ENCODE results near the gene LAMB4.

DNA sequence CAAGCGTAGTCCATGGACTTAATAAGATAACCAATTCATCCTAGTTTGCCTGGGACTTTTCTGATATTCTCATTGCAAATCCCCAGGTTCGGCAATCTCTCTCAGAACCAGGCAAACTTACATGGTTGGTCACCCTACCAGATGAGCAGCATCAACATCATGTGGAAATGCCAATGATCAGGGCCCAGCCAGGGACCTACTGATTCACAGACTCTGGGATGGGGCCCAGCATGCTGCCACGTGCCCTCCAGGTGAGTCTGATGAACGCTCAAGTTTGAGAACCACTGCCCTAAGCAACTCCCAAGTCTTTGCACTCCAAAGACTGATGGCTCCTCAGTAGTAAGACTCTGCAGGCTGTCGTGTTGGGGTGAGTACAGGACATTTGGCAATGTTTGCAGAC lies 2.7 kb downstream of the LAMB4 start:
- TF ChIP-seq, protein P1, sequence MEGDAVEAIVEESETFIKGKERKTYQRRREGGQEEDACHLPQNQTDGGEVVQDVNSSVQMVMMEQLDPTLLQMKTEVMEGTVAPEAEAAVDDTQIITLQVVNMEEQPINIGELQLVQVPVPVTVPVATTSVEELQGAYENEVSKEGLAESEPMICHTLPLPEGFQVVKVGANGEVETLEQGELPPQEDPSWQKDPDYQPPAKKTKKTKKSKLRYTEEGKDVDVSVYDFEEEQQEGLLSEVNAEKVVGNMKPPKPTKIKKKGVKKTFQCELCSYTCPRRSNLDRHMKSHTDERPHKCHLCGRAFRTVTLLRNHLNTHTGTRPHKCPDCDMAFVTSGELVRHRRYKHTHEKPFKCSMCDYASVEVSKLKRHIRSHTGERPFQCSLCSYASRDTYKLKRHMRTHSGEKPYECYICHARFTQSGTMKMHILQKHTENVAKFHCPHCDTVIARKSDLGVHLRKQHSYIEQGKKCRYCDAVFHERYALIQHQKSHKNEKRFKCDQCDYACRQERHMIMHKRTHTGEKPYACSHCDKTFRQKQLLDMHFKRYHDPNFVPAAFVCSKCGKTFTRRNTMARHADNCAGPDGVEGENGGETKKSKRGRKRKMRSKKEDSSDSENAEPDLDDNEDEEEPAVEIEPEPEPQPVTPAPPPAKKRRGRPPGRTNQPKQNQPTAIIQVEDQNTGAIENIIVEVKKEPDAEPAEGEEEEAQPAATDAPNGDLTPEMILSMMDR (conservative IDR thresholded peaks at IDR 0.05; ENCODE audit: low read length) = no peak
- no peak for TF ChIP-seq EZH2phosphoT487 (IDR thresholded peaks at IDR 0.05; ENCODE audit: borderline replicate concordance, low read depth, low read length)

Measured in OCI-LY7 (cell line).